HG03469 (cell line): ENCODE data around the gene GAR1.
"Not testable (repeated sequence)": the region's sequence is repeated elsewhere in the genome, so short reads cannot be mapped to it uniquely, and the experiment has no call there.

Experiments used
- ATAC-seq: cut with Tn5 transposase; IDR thresholded peaks from one replicate; pipeline ENCODE4 v1.9.1; 2021; ENCODE audit warnings: mild to moderate bottlenecking, moderate library complexity, moderate number of reproducible peaks; ENCODE audit not compliant: unreplicated experiment

The GAR1 gene

GRCh38 chr4:109815151-109816081 is at the start of gene GAR1:
GAR1 (plus strand) TSS chr4:109815762; CDS start chr4:109816165, 403 bp downstream.
- peak; percentile 99 for ATAC-seq

- ATAC-seq = not testable (repeated sequence)
Measured at GRCh38 chr4:109782092-109782491, 33.5 kb upstream of the GAR1 start.

GRCh38 chr4:109786846-109787245 is 28.7 kb upstream of the GAR1 start:
- no peak for ATAC-seq

- ATAC-seq = no peak
Measured at GRCh38 chr4:109787807-109788206, 27.8 kb upstream of the GAR1 start.

GRCh38 chr4:109795059-109795458 is 20.5 kb upstream of the GAR1 start:
- ATAC-seq = no peak

- ATAC-seq = no peak
Measured at GRCh38 chr4:109798866-109799265, 16.7 kb upstream of the GAR1 start.

- no peak for ATAC-seq
Measured at GRCh38 chr4:109801099-109801789, 14.3 kb upstream of the GAR1 start.

GRCh38 chr4:109801895-109802319 is 13.7 kb upstream of the GAR1 start, which contains the start of gene CFI:
CFI (minus strand) TSS chr4:109801999; CDS start chr4:109801971, 28 bp downstream.
- ATAC-seq = no peak

- no peak for ATAC-seq
Measured at GRCh38 chr4:109803924-109804571, 11.5 kb upstream of the GAR1 start.

- ATAC-seq = no peak
Measured at GRCh38 chr4:109809655-109810054, 5.9 kb upstream of the GAR1 start.

- ATAC-seq = no peak
Measured at GRCh38 chr4:109810552-109811387, 4.8 kb upstream of the GAR1 start.

GRCh38 chr4:109811707-109812106 is 3.9 kb upstream of the GAR1 start:
- ATAC-seq = no peak

GRCh38 chr4:109816082-109816442 is 500 bp downstream of the GAR1 start:
- no peak for ATAC-seq

- ATAC-seq = no peak
Measured at GRCh38 chr4:109816894-109817293, 1.3 kb downstream of the GAR1 start.

- ATAC-seq = no peak
Measured at GRCh38 chr4:109818268-109818667, 2.7 kb downstream of the GAR1 start.

GRCh38 chr4:109820563-109820962 is 5.0 kb downstream of the GAR1 start:
- no peak for ATAC-seq

- ATAC-seq = no peak
Measured at GRCh38 chr4:109821185-109821584, 5.6 kb downstream of the GAR1 start.

GRCh38 chr4:109826719-109827118 is 11.2 kb downstream of the GAR1 start:
- ATAC-seq = no peak

GRCh38 chr4:109827672-109828071 is 12.1 kb downstream of the GAR1 start, which contains the start of gene RRH:
RRH (plus strand) TSS chr4:109827972; CDS start chr4:109828028, 56 bp downstream.
- ATAC-seq = no peak

GRCh38 chr4:109833756-109834155 is 18.2 kb downstream of the GAR1 start:
- ATAC-seq = no peak
